ENCODE results near the gene BICDL1. TPM values are rescaled to one million over a fixed set of nuclear protein-coding genes. Genes with fewer than 3 reads are reported as not detected.

The BICDL1 gene
- total RNA-seq, 2 experiments from 2014 or later = 44.6 to 44.7 TPM

- H3K4me3 Mint-ChIP-seq = peak overlapping the region; percentile 49
- ChIA-PET CTCF (interaction anchor here (1.4 kb wide), 1 partner anchor 14 kb away, joined by 6 read pairs; no protein-coding TSS in a partner anchor), POLR2A (interaction anchor here (0.8 to 6.5 kb wide), 8 partner anchors 10 to 111 kb away, joined by 3 to 70 read pairs (median 4); partner anchors contain the start of genes RAB35 and RPLP0)
Observed at GRCh38 chr12:120101182-120101581, 112.1 kb downstream of the BICDL1 start.

GRCh38 chr12:120101617-120102016 is 112.6 kb downstream of the BICDL1 start:
- Mint-ChIP-seq H3K4me3 (peak overlapping the region; percentile 49), H3K4me1 (peaks cover 35% of the 10 kb centered on the region), H3K9me3 (no peaks in the 10 kb centered on the region), H3K27me3 (no peaks in the 10 kb centered on the region), H3K36me3 (ENCODE audit: low read depth) (peaks cover 61% of the 10 kb centered on the region), H3K27ac (peak overlapping the region; percentile 67)
- POLR2A ChIA-PET = interaction anchor here (1.0 to 6.5 kb wide), 4 partner anchors 10 to 17 kb away, joined by 4 to 70 read pairs (median 8); partner anchors contain the start of gene RAB35
- CTCF ChIA-PET = interaction anchor here (1.4 kb wide), 1 partner anchor 15 kb away, joined by 6 read pairs; no protein-coding TSS in a partner anchor
- DNase-seq = no peak

More at GRCh38 chr12:120101182-120101581, 112.1 kb downstream of the BICDL1 start:
- H3K4me1 Mint-ChIP-seq = peaks cover 34% of the 10 kb centered on the region
- H3K36me3 Mint-ChIP-seq (ENCODE audit: low read depth) = peaks cover 62% of the 10 kb centered on the region
- H3K27me3 Mint-ChIP-seq = no peaks in the 10 kb centered on the region
- H3K9me3 Mint-ChIP-seq = no peaks in the 10 kb centered on the region
- peak overlapping the region; percentile 67 for H3K27ac Mint-ChIP-seq
- peak; percentile 37 for DNase-seq

DNA sequence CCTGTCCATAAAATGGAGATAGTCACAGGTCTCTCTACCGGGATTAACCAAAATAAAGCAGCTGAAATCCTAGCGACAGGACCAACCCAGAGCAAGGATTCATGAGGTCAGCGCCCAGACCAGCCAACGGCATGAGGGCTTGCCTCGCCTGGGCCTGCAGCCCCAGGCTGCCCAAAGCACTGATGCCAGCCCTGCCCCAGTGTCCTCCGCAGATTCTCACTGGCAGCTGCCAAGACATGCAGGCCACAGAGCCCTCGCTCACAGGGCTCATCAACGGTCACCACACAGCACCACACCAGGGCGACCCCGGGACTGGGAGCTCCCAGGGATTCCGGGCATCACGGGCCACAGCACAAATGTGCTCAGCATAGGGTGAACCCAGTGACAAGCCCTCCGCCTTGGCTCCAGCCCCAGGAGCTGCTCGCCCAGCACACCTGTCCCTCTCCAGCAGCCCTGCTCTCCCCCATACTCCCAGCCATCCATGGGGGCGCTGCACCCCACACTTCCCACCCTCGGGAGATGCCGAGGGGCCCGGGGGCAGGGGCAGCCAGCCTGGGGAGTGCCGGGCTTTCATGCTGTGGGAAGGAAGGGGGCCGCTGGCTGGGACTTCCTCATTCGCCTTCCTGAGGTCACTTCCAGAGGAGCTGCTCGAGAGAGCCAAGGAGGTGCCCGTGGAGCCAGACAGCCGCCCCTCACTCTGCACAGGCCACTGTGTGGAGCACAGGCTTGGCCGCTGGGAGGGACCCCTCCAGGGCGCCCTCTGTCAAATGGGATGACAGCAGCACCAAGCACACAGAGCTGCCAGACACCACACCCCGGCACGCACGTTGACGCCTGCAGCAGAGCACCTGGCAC is 113.4 kb downstream of the BICDL1 start:
- Mint-ChIP-seq H3K9me3 (no peaks in the 10 kb centered on the region), H3K4me1 (peaks cover 38% of the 10 kb centered on the region), H3K27me3 (no peaks in the 10 kb centered on the region), H3K4me3 (no peak overlapping the region), H3K36me3 (ENCODE audit: low read depth) (peaks cover 60% of the 10 kb centered on the region), H3K27ac (peak overlapping the region; percentile 67)
- no peak for DNase-seq
- ChIA-PET POLR2A (interaction anchor here (1.1 to 6.5 kb wide), 4 partner anchors 9 to 99 kb away, joined by 3 to 70 read pairs (median 8); partner anchors contain the start of genes RAB35 and RPLP0), CTCF (no interaction called here)

DNA sequence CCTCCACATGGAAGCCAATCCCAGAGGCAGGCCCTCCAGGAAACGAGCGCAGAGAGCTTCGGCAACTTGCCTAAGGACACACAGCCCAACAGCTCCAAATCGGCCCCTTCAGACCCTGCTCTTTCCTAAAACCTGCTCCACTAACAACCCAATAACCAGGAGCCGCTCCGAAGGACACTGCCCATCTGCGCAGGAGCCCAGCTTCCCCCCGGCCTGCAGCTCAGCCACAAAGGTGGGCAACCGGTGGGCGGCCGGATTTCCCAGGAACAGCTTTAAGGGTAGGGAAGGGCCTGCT is 114.0 kb downstream of the BICDL1 start:
- no peaks in the 10 kb centered on the region for H3K9me3 Mint-ChIP-seq
- DNase-seq = no peak
- H3K27me3 Mint-ChIP-seq = no peaks in the 10 kb centered on the region
- H3K36me3 Mint-ChIP-seq (ENCODE audit: low read depth) = peaks cover 62% of the 10 kb centered on the region
- no peak overlapping the region for H3K4me3 Mint-ChIP-seq
- ChIA-PET POLR2A (interaction anchor here (1.1 to 6.5 kb wide), 4 partner anchors 8 to 98 kb away, joined by 3 to 70 read pairs (median 8); partner anchors contain the start of genes RAB35 and RPLP0), CTCF (no interaction called here)
- H3K4me1 Mint-ChIP-seq = peaks cover 40% of the 10 kb centered on the region
- H3K27ac Mint-ChIP-seq = no peak overlapping the region

DNA sequence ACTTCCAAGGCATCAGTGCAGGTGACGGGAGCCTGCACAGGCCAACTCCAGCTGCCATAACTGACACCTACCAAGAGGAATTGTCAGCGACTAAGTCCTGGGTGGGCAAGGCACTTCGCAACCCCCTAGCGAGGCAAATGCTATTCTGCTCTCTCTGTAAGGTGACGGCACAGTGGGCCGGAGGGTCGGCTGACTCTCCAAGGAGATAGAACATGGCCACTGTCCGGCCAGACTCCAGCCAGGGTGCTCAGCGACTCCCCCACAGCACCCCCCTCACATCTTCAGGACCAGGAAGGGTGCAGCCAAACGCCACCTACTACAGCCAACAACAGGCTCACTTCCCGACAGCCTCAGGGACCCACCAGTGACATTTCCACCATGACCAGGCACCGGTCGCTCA is 114.3 kb downstream of the BICDL1 start:
- no peak for DNase-seq
- Mint-ChIP-seq H3K4me1 (peaks cover 44% of the 10 kb centered on the region), H3K9me3 (no peaks in the 10 kb centered on the region), H3K27ac (no peak overlapping the region), H3K4me3 (no peak overlapping the region), H3K27me3 (no peaks in the 10 kb centered on the region), H3K36me3 (ENCODE audit: low read depth) (peaks cover 63% of the 10 kb centered on the region)
- CTCF ChIA-PET = no interaction called here
- POLR2A ChIA-PET = interaction anchor here (1.1 to 6.5 kb wide), 4 partner anchors 8 to 98 kb away, joined by 3 to 70 read pairs (median 8); partner anchors contain the start of genes RAB35 and RPLP0

DNA sequence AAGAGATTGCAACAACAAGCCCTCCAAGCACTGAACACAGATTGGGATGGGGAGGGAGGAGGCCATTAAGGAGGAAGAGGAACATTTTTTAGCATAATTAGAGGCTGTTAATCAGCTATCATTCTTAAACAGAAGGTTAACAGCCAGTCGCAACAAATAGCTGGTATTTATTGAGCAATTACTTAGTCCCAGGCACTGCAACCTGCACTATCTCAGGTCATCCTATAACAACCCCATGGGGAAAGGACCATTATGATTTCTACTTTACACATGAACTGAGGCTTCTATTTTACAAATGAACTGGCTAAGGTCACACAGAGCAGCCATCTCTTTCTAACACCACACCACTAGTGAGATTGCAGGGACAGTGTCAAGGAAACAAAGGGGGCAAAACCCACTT is 117.1 kb downstream of the BICDL1 start:
- ChIA-PET POLR2A (interaction anchor here (0.8 to 6.5 kb wide), 4 partner anchors 11 to 19 kb away, joined by 3 to 70 read pairs (median 3); partner anchors contain the start of gene RAB35), CTCF (interaction anchor here (0.7 to 3.0 kb wide), 2 partner anchors 15 to 19 kb away, joined by 3 to 11 read pairs; no protein-coding TSS in a partner anchor)
- DNase-seq = no peak
- no peaks in the 10 kb centered on the region for H3K27me3 Mint-ChIP-seq
- peaks cover 62% of the 10 kb centered on the region for H3K36me3 Mint-ChIP-seq (ENCODE audit: low read depth)
- H3K27ac Mint-ChIP-seq = no peak overlapping the region
- no peaks in the 10 kb centered on the region for H3K9me3 Mint-ChIP-seq
- H3K4me1 Mint-ChIP-seq = peaks cover 59% of the 10 kb centered on the region
- H3K4me3 Mint-ChIP-seq = no peak overlapping the region

- ChIA-PET CTCF (interaction anchor here (0.7 to 1.5 kb wide), 7 partner anchors 10 to 157 kb away, joined by 3 to 9 read pairs (median 3); no protein-coding TSS in a partner anchor), POLR2A (interaction anchor here (1.0 to 3.6 kb wide), 11 partner anchors 9 to 182 kb away, joined by 3 to 26 read pairs (median 5); partner anchors contain the start of genes BICDL1, RNU4-1, RNU4-2 and RPLP0)
- peaks cover 65% of the 10 kb centered on the region for H3K36me3 Mint-ChIP-seq (ENCODE audit: low read depth)
- peaks cover 72% of the 10 kb centered on the region for H3K4me1 Mint-ChIP-seq
- H3K9me3 Mint-ChIP-seq = no peaks in the 10 kb centered on the region
- H3K27ac Mint-ChIP-seq = peak overlapping the region; percentile 91
- no peaks in the 10 kb centered on the region for H3K27me3 Mint-ChIP-seq
- no peak for DNase-seq
- H3K4me3 Mint-ChIP-seq = no peak overlapping the region
Observed at GRCh38 chr12:120109570-120110267, 120.7 kb downstream of the BICDL1 start.

DNA sequence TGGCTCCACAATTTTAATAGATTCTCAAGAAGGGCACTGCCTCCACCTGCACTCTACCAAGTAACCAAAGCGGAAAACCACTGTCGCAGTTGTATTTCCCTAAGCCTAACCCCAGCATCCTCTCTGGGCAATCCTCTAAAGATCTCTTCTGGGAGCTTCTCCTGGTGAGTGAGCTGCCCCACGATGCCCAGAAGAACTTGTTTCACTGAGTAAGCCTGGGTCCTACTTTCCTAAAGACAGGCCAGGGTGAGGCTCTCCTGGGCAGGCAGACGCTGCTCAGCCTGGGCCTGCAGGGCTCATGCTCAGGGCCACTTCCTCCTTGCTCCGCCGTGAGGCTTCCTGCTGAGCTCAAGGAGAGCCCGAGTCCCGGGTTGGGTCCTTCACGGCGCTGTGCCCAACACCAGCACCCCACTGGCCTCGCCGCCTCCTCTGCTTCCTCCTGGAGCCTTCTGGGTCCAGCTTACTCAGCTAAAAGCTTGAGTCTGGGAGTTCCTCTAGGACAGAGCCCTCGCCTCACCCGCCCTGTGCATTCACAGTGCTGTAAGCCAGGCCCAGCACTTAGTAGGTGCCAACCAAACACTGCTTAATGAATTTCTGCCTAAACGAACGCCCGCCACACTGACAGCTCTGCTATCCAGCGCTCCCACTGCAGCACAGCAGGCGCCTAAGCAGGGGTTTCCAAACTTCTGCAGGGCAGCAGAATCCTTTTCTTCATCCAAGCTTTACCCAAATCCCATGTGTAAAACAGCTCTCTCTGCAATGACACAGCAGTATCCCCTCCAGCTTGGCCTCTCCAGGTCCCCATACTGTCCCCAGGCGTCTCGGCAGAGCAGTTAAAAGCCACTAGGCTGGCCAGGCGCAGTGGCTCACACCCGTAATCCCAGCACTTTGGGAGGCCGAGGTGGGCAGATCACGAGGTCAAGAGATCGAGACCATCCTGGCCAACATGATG is 121.8 kb downstream of the BICDL1 start:
- peak overlapping the region; percentile 66 for H3K4me3 Mint-ChIP-seq
- peak overlapping the region; percentile 91 for H3K27ac Mint-ChIP-seq
- H3K4me1 Mint-ChIP-seq = peaks cover 78% of the 10 kb centered on the region
- H3K36me3 Mint-ChIP-seq (ENCODE audit: low read depth) = peaks cover 67% of the 10 kb centered on the region
- POLR2A ChIA-PET = interaction anchor here (0.6 to 3.6 kb wide), 11 partner anchors 8 to 181 kb away, joined by 3 to 26 read pairs (median 5); partner anchors contain the start of genes BICDL1, RNU4-1, RNU4-2 and RPLP0
- no peaks in the 10 kb centered on the region for H3K9me3 Mint-ChIP-seq
- CTCF ChIA-PET = interaction anchor here (0.8 to 1.5 kb wide), 8 partner anchors 9 to 156 kb away, joined by 3 to 9 read pairs (median 4); no protein-coding TSS in a partner anchor
- DNase-seq = peak; percentile 66
- H3K27me3 Mint-ChIP-seq = no peaks in the 10 kb centered on the region

DNA sequence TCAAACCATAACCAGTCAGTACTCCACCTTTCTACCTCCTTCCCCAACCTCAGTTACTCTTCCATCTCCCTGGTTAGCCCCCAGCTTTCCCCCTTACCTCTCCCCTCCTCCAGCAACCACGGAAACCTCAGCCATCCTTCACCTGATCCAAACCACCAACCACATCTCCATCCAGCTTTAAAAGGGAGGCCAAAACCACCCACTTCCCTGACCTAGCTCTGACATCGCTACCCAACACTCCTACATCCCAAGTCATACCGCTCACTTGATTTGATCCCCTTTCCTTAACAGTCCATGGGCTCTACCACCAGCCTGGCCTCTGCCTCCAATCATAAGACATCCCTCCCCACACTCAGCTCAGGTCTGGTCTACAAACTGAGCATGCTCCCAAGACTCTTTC is 126.0 kb downstream of the BICDL1 start:
- H3K36me3 Mint-ChIP-seq (ENCODE audit: low read depth) = peaks cover 59% of the 10 kb centered on the region
- peak overlapping the region; percentile 75 for H3K27ac Mint-ChIP-seq
- no peaks in the 10 kb centered on the region for H3K27me3 Mint-ChIP-seq
- peaks cover 77% of the 10 kb centered on the region for H3K4me1 Mint-ChIP-seq
- POLR2A ChIA-PET = interaction anchor here (1.1 to 10.6 kb wide), 9 partner anchors 12 to 175 kb away, joined by 4 to 236 read pairs (median 37); partner anchors contain the start of genes BICDL1, GCN1, RNU4-1 and RNU4-2
- DNase-seq = no peak
- CTCF ChIA-PET = interaction anchor here (0.8 to 4.4 kb wide), 3 partner anchors 28 to 86 kb away, joined by 3 to 34 read pairs (median 5); partner anchors contain the start of gene RPLP0
- peak overlapping the region; percentile 85 for H3K4me3 Mint-ChIP-seq
- no peaks in the 10 kb centered on the region for H3K9me3 Mint-ChIP-seq

GRCh38 chr12:120115692-120116440 is 126.8 kb downstream of the BICDL1 start:
- CTCF ChIA-PET = interaction anchor here (1.8 to 4.4 kb wide), 3 partner anchors 29 to 126 kb away, joined by 6 to 34 read pairs (median 17); partner anchors contain the start of gene RPLP0

GRCh38 chr12:120116441-120116791 is 127.4 kb downstream of the BICDL1 start, which contains the start of gene RAB35:
RAB35 (minus strand) TSS chr12:120116753; CDS start chr12:120116650, 103 bp downstream.
- Mint-ChIP-seq H3K36me3 (ENCODE audit: low read depth) (peaks cover 51% of the 10 kb centered on the region), H3K27ac (peak within 1 kb of the TSS; percentile 80), H3K4me3 (peak within 1 kb of the TSS; percentile 89), H3K9me3 (no peaks in the 10 kb centered on the region), H3K27me3 (no peaks in the 10 kb centered on the region), H3K4me1 (peaks cover 76% of the 10 kb centered on the region)
- DNase-seq = no peak
- POLR2A ChIA-PET = interaction anchor here (0.9 to 10.6 kb wide), 24 partner anchors 8 to 420 kb away, joined by 3 to 236 read pairs (median 8); partner anchors contain the start of genes BICDL1, GCN1, PXN and RNU4-1
- CTCF ChIA-PET = interaction anchor here (0.6 to 4.4 kb wide), 6 partner anchors 8 to 126 kb away, joined by 3 to 34 read pairs (median 4); partner anchors contain the start of gene RPLP0

More at GRCh38 chr12:120115692-120116440, 126.8 kb downstream of the BICDL1 start:
- POLR2A ChIA-PET = interaction anchor here (0.7 to 10.6 kb wide), 17 partner anchors 8 to 175 kb away, joined by 3 to 236 read pairs (median 9); partner anchors contain the start of genes BICDL1, GCN1, RNU4-1 and RNU4-2
- Mint-ChIP-seq H3K4me3 (peak overlapping the region; percentile 85), H3K4me1 (peaks cover 76% of the 10 kb centered on the region), H3K36me3 (ENCODE audit: low read depth) (peaks cover 54% of the 10 kb centered on the region), H3K27ac (peak overlapping the region; percentile 75), H3K27me3 (no peaks in the 10 kb centered on the region), H3K9me3 (no peaks in the 10 kb centered on the region)
- peak; percentile 53 for DNase-seq
